ENCODE data around the gene APOBEC3G.

DNA sequence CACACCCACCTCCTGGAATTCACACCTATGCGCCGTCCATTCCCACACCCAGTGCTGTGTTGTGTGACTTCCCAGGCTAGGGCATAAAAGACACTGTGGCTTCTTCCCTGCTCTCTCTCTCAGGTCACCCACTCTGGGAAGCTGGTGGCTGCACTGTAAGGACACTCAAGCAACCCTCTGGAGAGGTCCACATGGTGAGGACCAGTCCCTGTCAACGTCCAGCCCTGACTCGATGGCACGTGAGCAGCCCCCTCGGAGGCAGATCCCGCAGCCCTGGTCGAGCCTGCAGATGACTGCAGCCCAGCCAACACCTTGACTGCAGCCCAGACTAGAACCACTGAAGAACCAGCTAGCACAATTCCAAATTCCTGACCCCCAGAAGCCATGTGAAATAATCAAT lies 59.2 kb downstream of the APOBEC3G start:
- TF ChIP-seq POLR2A (IDR thresholded peaks at IDR 0.05; ENCODE audit: low read depth, low read length) (no peak), POLR2AphosphoS5 (IDR thresholded peaks at IDR 0.05; ENCODE audit: low read depth, low read length) (no peak)
